UCSD-AML1 (cell line): ENCODE measurements around the gene RASSF8.
"Not testable (repeated sequence)": the region's sequence is repeated elsewhere in the genome, so short reads cannot be mapped to it uniquely, and the experiment has no call there.

ENCODE experiments used
- DNase-seq: peaks from one replicate; lab custom pipeline; 2025; ENCODE audit not compliant: unreplicated experiment; lab: John Stamatoyannopoulos, UW

Gene RASSF8

GRCh38 chr12:26055087-26055486 lies 96.6 kb downstream of the RASSF8 start:
- DNase-seq, result no peak

DNA sequence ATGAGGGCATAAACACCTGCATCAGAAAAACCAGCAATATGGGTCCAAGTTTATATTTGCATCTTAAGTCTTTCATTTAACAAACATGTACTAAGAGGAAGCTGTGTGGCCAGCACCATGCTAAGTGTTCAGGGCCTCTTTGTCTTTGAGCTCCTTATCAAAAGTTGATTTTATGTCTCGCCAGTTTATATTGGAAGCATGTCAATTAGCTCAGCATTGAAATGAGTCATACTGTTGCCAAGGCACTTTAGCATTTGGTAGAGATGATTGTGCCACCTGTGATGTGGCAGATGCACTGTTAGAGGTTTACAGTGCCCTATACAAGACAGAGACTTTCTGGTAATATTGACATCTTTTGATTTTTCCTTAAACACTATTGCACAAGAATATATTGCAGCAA lies 97.9 kb downstream of the RASSF8 start:
- DNase-seq, result no peak

DNA sequence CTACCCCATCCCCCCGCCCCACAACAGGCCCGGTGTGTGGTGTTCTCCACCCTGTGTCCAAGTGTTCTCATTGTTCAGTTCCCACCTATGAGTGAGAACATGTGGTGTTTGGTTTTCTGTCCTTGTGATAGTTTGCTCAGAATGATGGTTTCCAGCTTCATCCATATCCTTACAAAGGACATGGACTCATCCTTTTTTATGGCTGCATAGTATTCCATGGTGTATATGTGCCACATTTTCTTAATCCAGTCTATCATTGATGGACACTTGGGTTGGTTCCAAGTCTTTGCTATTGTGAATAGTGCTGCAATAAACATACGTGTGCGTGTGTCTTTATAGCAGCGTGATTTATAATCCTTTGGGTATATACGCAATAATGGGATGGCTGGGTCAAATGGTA lies 98.8 kb downstream of the RASSF8 start:
- not testable (repeated sequence) for DNase-seq

GRCh38 chr12:26058308-26058707 lies 99.8 kb downstream of the RASSF8 start:
- DNase-seq, result peak; percentile 11

DNA sequence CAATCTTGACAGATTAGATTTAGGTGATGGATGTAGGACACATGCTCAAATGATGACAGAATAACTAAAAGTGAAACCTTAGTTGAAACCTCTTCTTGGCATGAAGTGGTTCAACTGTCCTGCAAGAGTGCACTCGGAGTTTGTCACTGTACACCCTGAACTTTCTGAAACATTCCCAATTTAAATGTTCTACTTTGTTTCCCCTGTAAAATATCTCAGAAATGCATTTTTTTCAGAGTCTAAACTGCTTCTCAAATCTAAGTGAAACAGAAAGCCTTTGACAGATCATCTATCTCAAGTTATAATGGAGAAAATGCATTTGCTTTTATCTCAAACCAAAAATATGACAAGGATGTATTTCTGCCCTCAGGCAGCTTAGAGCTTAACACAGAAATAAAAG lies 100.3 kb downstream of the RASSF8 start:
- DNase-seq, result no peak

- no peak for DNase-seq
These were observed 103.5 kb downstream of the RASSF8 start for GRCh38 chr12:26062006-26062405.

DNA sequence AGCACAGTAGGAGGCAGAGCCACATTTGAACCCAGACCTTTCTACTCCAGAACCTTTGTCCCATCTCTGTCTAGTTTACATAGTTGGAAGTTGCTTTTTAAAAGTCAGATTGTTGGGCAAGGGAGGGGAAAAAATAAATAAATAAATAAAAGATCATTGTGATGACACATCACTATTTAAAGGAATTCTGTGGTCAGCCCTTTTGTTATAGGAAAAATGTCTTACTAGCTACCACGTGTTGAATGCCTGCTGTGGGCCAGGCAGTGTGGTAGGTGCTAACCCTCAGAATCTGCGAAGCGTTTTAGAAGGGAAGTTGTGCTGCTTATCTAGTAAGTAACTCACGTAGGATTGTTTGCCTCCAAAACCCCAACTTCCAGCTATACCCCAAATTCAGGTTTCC lies 104.1 kb downstream of the RASSF8 start:
- DNase-seq, result no peak

- no peak for DNase-seq
These were observed 107.0 kb downstream of the RASSF8 start for GRCh38 chr12:26065451-26065850.

GRCh38 chr12:26068503-26068902 lies 110.0 kb downstream of the RASSF8 start:
- DNase-seq, result no peak

DNA sequence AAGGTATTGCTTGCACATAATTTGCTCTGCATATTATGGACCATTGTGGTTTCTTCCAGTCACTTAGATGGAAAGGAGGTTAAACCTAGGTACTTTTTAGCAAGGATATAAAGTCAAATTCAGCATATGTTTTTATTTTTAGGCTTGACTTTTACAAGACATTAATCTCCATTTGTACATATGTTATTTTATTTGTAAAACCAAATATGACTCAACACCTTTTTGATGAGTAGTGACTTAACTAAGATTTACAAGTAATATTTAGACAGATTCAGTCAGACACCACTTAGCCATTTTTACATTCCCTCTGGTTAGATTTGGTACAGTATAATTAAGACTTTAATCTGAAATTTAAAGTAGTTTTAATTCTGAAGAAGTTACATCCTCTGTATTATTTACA lies 111.3 kb downstream of the RASSF8 start:
- no peak for DNase-seq

DNA sequence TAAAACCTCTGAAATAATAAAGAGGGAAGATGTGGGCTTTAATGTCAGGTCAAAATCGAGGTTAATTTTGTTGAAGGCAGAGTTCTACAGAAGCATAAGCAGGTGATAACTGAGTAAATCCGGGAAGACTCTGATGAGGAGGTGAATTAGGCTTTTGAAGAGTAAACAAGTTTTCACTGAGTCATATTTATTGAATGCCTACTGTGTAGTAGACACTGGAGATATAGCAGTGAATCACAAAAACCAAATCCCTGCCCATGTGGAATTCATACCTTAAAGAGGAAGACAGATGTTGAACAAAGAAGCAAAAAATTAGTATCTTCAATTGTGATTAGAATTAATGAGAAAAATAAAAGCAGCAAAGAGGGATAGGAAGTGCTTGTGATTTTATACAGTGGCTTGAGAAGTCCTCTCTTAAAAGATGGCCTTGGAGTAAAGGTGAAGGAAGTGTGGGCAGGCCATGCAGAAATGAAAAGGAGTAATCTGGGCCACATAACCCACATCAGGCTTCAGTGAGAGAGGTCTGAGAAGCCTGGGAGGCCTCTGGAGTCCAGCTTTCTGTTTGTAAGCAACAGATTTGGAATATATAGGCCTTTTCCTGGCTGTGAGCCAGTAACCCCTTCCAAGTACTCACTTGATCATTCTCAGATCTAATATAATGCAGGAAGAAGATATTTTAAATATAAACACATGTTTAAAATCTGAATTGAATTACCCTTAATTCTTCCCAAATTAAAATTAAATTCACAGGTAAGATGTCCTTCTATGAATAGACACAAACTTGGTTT lies 119.6 kb downstream of the RASSF8 start:
- DNase-seq, result no peak

DNA sequence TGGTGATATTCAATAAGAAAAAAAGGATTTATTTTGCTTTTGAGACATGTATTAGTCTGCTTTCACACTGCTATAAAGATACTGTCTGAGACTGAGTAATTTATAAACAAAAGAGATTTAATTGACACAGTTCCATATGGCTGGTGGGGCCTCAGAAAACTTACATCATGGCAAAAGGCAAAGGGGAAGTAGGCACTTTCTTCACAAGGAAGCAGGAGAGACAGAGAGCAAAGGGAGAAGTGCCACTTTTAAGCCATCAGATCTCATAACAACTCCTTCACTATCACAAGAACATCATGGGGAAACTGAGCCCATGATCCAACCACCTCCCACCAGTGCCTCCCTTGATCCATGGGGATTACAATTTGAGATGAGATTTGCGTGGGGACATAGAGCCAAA lies 122.4 kb downstream of the RASSF8 start:
- no peak for DNase-seq

DNA sequence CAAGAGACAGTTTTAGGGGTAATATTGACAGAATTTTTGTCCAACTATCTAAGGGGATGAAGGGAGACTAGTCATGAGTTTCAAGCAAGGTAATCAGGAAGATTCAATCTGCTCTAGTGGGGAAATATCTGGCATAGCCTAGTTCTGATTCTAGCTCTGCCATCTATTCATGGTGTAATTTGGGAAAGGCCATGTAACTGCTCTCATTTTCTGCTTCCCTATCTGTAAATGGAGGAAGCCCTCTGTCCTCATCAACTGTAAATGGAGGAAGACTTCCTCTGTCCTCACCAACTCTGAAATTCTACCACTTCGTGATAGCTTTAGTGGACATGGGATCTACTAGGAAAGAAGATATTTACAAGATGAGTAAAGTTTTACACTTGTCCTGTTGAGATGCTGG lies 128.5 kb downstream of the RASSF8 start:
- no peak for DNase-seq

GRCh38 chr12:26088998-26089397 lies 130.5 kb downstream of the RASSF8 start:
- DNase-seq, result no peak

- no peak for DNase-seq
These were observed 132.5 kb downstream of the RASSF8 start for GRCh38 chr12:26090836-26091510.

DNA sequence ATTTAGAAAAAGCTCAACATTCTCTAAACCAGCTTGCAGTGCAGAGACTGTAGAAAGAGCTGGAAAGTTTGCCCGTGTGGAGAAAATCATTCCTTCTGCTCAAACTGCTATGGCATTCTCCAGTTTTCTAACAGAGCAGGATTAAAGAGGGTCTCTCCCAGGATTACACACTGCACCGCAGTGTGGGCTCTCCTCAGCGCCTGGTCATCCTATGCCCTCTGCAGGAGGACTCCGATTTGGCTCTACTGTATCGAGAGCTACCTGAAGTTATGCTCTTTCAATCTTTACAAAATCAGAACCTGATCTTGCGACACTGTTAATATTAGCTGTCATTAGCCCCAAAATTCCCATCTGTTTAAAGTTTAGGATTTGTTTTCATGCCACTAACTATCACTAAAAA lies 133.3 kb downstream of the RASSF8 start:
- DNase-seq, result no peak

DNA sequence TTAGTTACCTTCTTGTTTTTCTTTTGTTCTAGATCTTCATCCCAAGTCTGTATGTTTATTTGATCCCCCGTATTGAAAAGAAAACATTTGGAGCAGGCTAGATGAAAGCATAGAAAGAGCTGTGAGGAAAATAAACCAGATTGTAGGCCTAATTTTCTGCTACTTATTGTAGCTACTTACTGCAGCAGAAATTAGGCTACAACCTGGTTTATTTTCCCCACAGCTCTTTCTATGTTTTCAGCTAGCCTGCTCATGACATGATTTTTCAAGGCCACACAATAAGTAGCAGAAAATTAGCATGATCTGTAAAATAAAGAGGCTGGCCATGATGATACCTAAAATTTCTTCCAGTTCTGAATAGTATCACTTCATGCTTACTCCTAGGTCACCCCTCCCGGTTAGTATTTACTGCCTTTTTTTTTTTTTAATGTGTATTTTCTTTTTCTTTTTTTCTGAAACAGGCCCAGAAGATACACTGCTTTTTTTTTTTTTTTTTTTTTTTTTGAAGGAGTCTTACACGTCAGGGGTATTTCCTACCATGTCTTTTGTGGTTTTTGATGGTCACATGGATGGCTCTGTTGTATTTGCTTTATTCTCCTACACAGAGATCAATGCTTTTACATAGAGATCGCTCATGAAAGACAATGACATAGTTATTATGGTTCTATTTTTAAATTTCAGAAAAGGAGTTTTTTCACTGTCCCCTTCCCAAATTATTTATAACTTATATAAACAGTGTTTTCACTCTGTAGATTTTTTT lies 134.0 kb downstream of the RASSF8 start:
- no peak for DNase-seq

- DNase-seq, result no peak
These were observed 136.7 kb downstream of the RASSF8 start for GRCh38 chr12:26095186-26095585.

DNA sequence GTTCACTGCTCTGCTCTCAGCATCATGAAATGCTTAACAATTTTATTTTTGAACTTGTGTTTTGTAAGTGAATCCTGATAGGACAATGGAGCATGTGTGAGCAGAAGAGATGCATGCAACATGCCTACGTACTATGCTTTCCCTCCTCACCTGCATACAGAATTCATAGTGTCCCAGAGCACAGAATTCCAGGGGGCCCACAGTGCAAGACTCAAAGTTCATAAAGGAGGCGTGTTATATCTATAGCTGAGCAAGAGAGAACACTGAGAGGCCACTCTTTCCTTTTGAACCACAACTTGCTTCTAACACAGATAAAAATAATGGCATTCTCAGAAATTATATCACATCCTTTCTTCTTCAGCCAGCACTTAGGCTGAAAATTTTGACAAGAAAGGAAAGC lies 137.6 kb downstream of the RASSF8 start:
- DNase-seq, result no peak

DNA sequence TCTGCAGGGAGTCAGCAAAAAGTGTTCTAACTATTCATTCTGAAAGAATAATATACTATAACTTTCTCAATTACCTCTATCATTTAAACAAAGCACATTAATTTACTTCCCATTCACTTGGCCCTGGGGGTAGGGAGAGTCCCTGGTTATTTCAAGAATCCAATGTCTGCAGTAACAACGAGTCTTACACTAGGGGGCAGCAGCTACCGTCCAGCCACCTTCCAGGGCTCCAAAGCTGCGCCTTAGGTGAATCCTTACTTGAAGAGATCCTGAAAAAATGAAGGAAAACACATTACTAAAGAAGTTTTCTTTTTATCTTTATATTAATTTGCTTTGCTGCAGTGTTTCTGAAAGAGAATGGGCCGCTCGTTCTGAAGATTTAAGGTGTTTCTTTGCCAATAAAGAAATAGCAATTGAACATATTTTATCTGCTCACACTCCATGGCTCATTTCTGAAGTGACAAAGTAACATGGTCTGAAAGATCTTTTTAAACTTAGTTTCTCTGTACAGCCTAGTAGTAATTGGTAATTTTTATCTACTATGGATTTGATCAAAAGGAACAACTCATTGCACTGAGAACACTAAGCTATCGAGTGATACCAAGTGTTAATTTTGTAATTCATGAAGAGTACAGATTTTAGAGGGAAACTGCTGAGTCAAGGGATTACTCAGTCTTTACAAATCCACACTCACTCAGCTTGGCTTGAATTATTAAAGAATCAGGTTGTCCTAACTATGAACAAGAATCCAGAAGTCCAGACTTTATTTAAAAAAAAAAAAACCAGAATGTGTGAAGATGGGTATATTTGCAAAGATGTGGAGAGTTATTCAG lies 138.8 kb downstream of the RASSF8 start:
- DNase-seq, result peak; percentile 27
